ENCODE data around the gene TBPL1.

Gene TBPL1

DNA sequence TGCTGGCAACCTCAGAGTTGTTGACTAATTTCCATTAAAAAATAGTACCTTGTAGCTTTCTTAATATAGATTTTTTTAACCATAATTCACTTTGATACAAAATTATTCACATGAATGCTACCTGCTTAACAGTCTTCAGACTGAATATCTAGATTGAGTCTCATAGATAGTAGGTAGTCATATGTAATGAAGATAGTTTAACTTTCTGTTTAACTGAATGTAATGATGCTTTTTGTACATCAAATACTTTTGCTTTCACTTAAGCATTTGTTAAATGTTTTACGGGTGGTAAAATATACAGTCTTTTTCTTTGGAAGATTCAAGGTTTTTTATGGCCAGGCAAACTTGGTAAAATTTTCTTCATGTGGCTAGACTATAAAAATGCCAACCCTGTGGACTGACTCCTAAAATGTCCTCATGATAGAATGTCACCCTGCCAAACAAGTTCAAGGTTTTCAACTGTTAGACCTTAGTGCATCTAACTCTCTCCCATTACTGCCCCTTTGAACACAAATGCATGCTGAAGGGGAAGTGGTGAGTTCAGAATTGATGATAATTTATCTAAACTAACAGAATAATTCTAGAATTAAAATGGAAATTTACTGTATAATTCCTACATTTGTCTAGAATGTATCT is 16.4 kb downstream of the TBPL1 start:
- H3K9me3 ChIP-seq = no peaks in the 10 kb centered on the region
- peaks cover 25% of the 10 kb centered on the region for H3K4me1 ChIP-seq
- no peak for DNase-seq
- TF ChIP-seq, protein P1, sequence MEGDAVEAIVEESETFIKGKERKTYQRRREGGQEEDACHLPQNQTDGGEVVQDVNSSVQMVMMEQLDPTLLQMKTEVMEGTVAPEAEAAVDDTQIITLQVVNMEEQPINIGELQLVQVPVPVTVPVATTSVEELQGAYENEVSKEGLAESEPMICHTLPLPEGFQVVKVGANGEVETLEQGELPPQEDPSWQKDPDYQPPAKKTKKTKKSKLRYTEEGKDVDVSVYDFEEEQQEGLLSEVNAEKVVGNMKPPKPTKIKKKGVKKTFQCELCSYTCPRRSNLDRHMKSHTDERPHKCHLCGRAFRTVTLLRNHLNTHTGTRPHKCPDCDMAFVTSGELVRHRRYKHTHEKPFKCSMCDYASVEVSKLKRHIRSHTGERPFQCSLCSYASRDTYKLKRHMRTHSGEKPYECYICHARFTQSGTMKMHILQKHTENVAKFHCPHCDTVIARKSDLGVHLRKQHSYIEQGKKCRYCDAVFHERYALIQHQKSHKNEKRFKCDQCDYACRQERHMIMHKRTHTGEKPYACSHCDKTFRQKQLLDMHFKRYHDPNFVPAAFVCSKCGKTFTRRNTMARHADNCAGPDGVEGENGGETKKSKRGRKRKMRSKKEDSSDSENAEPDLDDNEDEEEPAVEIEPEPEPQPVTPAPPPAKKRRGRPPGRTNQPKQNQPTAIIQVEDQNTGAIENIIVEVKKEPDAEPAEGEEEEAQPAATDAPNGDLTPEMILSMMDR (IDR thresholded peaks at IDR 0.05; ENCODE audit: low read depth, low read length) = no peak
- no peak overlapping the region for H3K4me3 ChIP-seq (ENCODE audit: low read depth, low read length)
- 0 out of 2 replicates have a peak, but pooled peaks cover 3% of the 10 kb centered on the region for H3K36me3 ChIP-seq
- no peaks in the 10 kb centered on the region for H3K27me3 ChIP-seq

DNA sequence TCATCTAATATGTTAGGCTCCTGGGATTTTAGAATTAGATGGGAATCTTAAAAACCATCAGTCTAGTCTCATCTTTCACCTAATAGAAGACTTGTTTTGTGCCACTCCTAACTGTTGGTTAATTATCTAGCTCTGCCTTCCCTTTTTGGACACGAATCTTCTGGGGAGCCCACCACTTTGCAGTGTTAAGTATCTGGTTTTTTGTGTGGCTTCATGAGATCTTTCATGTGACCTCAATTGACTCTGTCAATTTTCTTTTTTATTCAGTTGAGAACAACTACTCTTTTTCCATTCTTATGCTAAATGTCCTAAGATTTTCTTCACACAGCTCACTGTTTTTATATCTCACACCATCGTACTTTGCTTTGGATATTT is 16.9 kb downstream of the TBPL1 start:
- Histone ChIP-seq H3K4me3 (ENCODE audit: low read depth, low read length) (no peak overlapping the region), H3K4me1 (peaks cover 25% of the 10 kb centered on the region), H3K9me3 (no peaks in the 10 kb centered on the region), H3K27me3 (no peaks in the 10 kb centered on the region), H3K36me3 (0 out of 2 replicates have a peak, but pooled peaks cover 3% of the 10 kb centered on the region)
- TF ChIP-seq, protein P1 (IDR thresholded peaks at IDR 0.05; ENCODE audit: low read depth, low read length) = no peak
- DNase-seq = no peak

DNA sequence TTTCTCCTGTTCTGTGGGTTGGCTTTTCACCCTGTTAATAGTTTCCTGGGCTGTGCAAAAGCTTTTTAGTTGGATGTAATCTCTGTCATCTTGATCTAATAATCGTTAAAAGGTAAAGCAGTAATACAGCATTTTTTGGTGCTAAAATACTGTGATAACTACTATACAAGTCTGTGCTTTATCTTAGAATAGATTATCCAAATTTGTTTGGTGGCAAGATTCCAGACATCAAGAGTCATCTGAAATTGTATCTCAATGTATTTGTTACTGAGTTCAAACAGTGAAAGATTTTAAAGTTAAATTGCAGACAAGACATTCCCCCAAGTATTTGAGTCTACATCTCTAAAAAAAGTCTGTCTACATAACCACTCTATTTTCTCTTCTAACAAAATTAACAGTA is 18.8 kb downstream of the TBPL1 start:
- Histone ChIP-seq H3K4me1 (peaks cover 17% of the 10 kb centered on the region), H3K9me3 (no peaks in the 10 kb centered on the region), H3K4me3 (ENCODE audit: low read depth, low read length) (no peak overlapping the region), H3K36me3 (0 out of 2 replicates have a peak, but pooled peaks cover 3% of the 10 kb centered on the region), H3K27me3 (no peaks in the 10 kb centered on the region)
- TF ChIP-seq, protein P1 (IDR thresholded peaks at IDR 0.05; ENCODE audit: low read depth, low read length) = no peak
- no peak for DNase-seq

DNA sequence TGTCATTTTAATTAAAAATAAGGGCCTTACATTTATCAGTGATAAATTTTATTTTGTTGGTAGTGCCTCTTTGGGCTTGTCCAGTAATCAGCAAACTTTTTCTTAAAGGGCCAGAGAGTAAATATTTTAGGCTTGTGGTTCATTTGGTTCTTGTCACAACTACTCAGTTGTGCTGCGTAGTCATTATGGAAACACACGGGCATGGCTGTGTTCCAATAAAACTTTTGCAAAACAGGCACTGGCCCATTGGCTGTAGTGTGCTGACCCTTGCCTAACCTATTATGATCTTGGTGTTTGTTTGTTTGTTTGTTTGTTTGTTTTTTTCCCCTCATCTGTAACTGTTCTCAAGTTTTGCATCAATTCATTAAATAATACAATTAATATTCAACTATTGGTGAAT is 19.4 kb downstream of the TBPL1 start:
- Histone ChIP-seq H3K9me3 (no peaks in the 10 kb centered on the region), H3K4me1 (peaks cover 16% of the 10 kb centered on the region), H3K36me3 (0 out of 2 replicates have a peak, but pooled peaks cover 3% of the 10 kb centered on the region), H3K27me3 (no peaks in the 10 kb centered on the region), H3K4me3 (ENCODE audit: low read depth, low read length) (no peak overlapping the region)
- DNase-seq = no peak
- TF ChIP-seq, protein P1 (IDR thresholded peaks at IDR 0.05; ENCODE audit: low read depth, low read length) = no peak

DNA sequence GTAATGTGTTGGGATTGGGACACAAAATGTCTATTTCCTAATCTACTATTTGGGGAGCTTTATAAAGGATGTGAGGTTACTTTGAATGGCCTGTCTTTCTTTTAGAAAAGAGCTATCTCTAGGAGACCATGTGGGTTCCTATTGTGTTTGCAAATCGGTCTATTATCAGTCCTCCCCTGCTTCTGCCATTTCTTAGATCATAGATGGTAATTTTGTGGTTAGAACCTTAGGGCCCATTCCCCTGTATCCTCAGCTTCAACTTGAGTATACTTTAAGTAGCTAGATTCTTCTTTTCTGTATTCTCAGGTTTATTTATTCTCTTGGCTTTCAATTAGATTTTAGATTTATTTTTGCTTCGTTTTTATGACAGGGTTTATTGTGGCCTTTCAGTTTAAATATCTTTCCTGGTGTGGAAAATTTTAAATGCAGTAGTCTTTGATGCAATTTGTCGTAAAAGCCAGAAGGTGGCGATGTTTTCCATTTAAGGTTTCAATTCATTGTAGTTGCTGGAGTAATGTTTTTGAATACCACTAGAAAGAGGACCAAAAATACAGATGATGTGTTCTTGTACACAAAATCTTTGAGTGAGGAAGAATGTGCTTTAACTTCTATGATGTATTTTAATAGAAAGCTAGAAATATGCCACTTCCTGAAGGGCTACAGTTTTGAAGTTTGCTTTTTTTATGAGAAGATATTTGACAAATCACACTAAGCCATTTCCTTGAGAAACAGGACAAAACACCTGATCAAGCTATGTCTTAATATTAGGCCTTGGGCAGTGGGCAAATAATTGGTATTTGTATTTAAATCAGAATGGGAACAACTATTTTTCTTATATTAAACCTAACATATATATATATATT is 20.3 kb downstream of the TBPL1 start:
- no peak for DNase-seq
- H3K9me3 ChIP-seq = no peaks in the 10 kb centered on the region
- H3K36me3 ChIP-seq = 0 out of 2 replicates have a peak, but pooled peaks cover 3% of the 10 kb centered on the region
- no peak overlapping the region for H3K4me3 ChIP-seq (ENCODE audit: low read depth, low read length)
- peaks cover 24% of the 10 kb centered on the region for H3K4me1 ChIP-seq
- TF ChIP-seq, protein P1 (IDR thresholded peaks at IDR 0.05; ENCODE audit: low read depth, low read length) = peak; percentile 63
- no peaks in the 10 kb centered on the region for H3K27me3 ChIP-seq
